ENCODE data around the gene TSKS. TPM values are rescaled to one million over a fixed set of nuclear protein-coding genes. Genes with fewer than 3 reads are reported as not detected.
A peak's percentile ranks its signal among the peaks of the same experiment; 100 is the strongest.

TSKS gene
- total RNA-seq: 1 to 10 TPM; 1.1 to 1.5 TPM

GRCh38 chr19:49763230-49763629, at the start of gene TSKS:
TSS of gene TSKS (minus strand) at chr19:49763306. CDS start at chr19:49763247, 59 bp downstream.
- POLR2A ChIA-PET: interaction anchor here (0.6 kb wide), 1 partner anchor 131 kb away, joined by 3 read pairs; no protein-coding TSS in a partner anchor
- peaks cover 4% of the 10 kb centered on the region for H3K36me3 Mint-ChIP-seq (ENCODE audit: low read depth)
- CTCF ChIA-PET: interaction anchor here (0.7 kb wide), 1 partner anchor 46 kb away, joined by 3 read pairs; no protein-coding TSS in a partner anchor
- peaks cover 3% of the 10 kb centered on the region for H3K27me3 Mint-ChIP-seq (ENCODE audit: low read depth)
- DNase-seq (no peak), ATAC-seq (no peak)
- H3K27ac Mint-ChIP-seq: peak within 1 kb of the TSS; percentile 74
- peaks cover 23% of the 10 kb centered on the region for H3K4me1 Mint-ChIP-seq (ENCODE audit: low read depth)
- H3K4me3 Mint-ChIP-seq: peak within 1 kb of the TSS; percentile 8
- H3K9me3 Mint-ChIP-seq (ENCODE audit: insufficient read depth): no peaks in the 10 kb centered on the region

- Mint-ChIP-seq H3K4me3 (peak overlapping the region; percentile 89), H3K27me3 (ENCODE audit: low read depth) (peaks cover 2% of the 10 kb centered on the region), H3K4me1 (ENCODE audit: low read depth) (peaks cover 51% of the 10 kb centered on the region), H3K36me3 (ENCODE audit: low read depth) (peaks cover 13% of the 10 kb centered on the region), H3K27ac (peak overlapping the region; percentile 95), H3K9me3 (ENCODE audit: insufficient read depth) (no peaks in the 10 kb centered on the region)
- CTCF ChIA-PET: interaction anchor here (0.8 to 2.2 kb wide), 4 partner anchors 36 to 95 kb away, joined by 3 to 7 read pairs (median 4); no protein-coding TSS in a partner anchor
- ATAC-seq (no peak), DNase-seq (no peak)
- POLR2A ChIA-PET: interaction anchor here (1.6 to 1.8 kb wide), 2 partner anchors 38 to 64 kb away, joined by 4 to 6 read pairs; partner anchors contain the start of gene PTOV1
These were observed 49.4 kb upstream of the TSKS start for GRCh38 chr19:49812452-49812996.

- ATAC-seq (no peak), DNase-seq (no peak)
- no peak overlapping the region for H3K27ac Mint-ChIP-seq
- ChIA-PET CTCF (no interaction called here), POLR2A (no interaction called here)
- no peak overlapping the region for H3K4me3 Mint-ChIP-seq
- H3K4me1 Mint-ChIP-seq (ENCODE audit: low read depth): peaks cover 54% of the 10 kb centered on the region
- no peaks in the 10 kb centered on the region for H3K9me3 Mint-ChIP-seq (ENCODE audit: insufficient read depth)
- H3K36me3 Mint-ChIP-seq (ENCODE audit: low read depth): peaks cover 22% of the 10 kb centered on the region
- no peaks in the 10 kb centered on the region for H3K27me3 Mint-ChIP-seq (ENCODE audit: low read depth)
These were observed 48.2 kb upstream of the TSKS start for GRCh38 chr19:49811328-49811727.

- POLR2A ChIA-PET: interaction anchor here (1.0 to 1.2 kb wide), 3 partner anchors 8 to 11 kb away, joined by 3 to 5 read pairs (median 3); partner anchors contain the start of gene MED25
- peaks cover 27% of the 10 kb centered on the region for H3K36me3 Mint-ChIP-seq (ENCODE audit: low read depth)
- CTCF ChIA-PET: interaction anchor here (0.9 to 1.0 kb wide), 2 partner anchors 92 to 133 kb away, joined by 4 read pairs; partner anchors contain the start of gene PRMT1
- H3K27ac Mint-ChIP-seq: peak overlapping the region; percentile 72
- peak overlapping the region; percentile 16 for H3K4me3 Mint-ChIP-seq
- no peak for DNase-seq
- H3K4me1 Mint-ChIP-seq (ENCODE audit: low read depth): peaks cover 58% of the 10 kb centered on the region
- no peak for ATAC-seq
- H3K9me3 Mint-ChIP-seq (ENCODE audit: insufficient read depth): no peaks in the 10 kb centered on the region
- H3K27me3 Mint-ChIP-seq (ENCODE audit: low read depth): no peaks in the 10 kb centered on the region
These were observed 46.9 kb upstream of the TSKS start for GRCh38 chr19:49809941-49810389.

- POLR2A ChIA-PET: interaction anchor here (1.0 to 1.2 kb wide), 3 partner anchors 9 to 11 kb away, joined by 3 to 5 read pairs (median 3); partner anchors contain the start of gene MED25
- ATAC-seq: peak; percentile 23
- Mint-ChIP-seq H3K4me1 (ENCODE audit: low read depth) (peaks cover 57% of the 10 kb centered on the region), H3K36me3 (ENCODE audit: low read depth) (peaks cover 27% of the 10 kb centered on the region), H3K4me3 (peak overlapping the region; percentile 71), H3K9me3 (ENCODE audit: insufficient read depth) (no peaks in the 10 kb centered on the region), H3K27ac (peak overlapping the region; percentile 72), H3K27me3 (ENCODE audit: low read depth) (no peaks in the 10 kb centered on the region)
- peak; percentile 36 for DNase-seq
- CTCF ChIA-PET: interaction anchor here (0.9 to 1.0 kb wide), 2 partner anchors 92 to 133 kb away, joined by 4 read pairs; partner anchors contain the start of gene PRMT1
These were observed 46.2 kb upstream of the TSKS start for GRCh38 chr19:49809160-49809940.

GRCh38 chr19:49808711-49809159, 45.6 kb upstream of the TSKS start:
- Mint-ChIP-seq H3K36me3 (ENCODE audit: low read depth) (peaks cover 28% of the 10 kb centered on the region), H3K4me3 (peak overlapping the region; percentile 71), H3K27ac (peak overlapping the region; percentile 72), H3K9me3 (ENCODE audit: insufficient read depth) (no peaks in the 10 kb centered on the region), H3K4me1 (ENCODE audit: low read depth) (peaks cover 53% of the 10 kb centered on the region), H3K27me3 (ENCODE audit: low read depth) (no peaks in the 10 kb centered on the region)
- ChIA-PET POLR2A (no interaction called here), CTCF (no interaction called here)
- peak; percentile 10 for ATAC-seq
- DNase-seq: peak; percentile 84

GRCh38 chr19:49807904-49808675, 45.0 kb upstream of the TSKS start:
- H3K36me3 Mint-ChIP-seq (ENCODE audit: low read depth): peaks cover 34% of the 10 kb centered on the region
- H3K27me3 Mint-ChIP-seq (ENCODE audit: low read depth): no peaks in the 10 kb centered on the region
- no peaks in the 10 kb centered on the region for H3K9me3 Mint-ChIP-seq (ENCODE audit: insufficient read depth)
- H3K27ac Mint-ChIP-seq: peak overlapping the region; percentile 95
- H3K4me1 Mint-ChIP-seq (ENCODE audit: low read depth): peaks cover 49% of the 10 kb centered on the region
- ChIA-PET POLR2A (no interaction called here), CTCF (interaction anchor here (1.1 to 1.2 kb wide), 2 partner anchors 10 to 91 kb away, joined by 3 read pairs; no protein-coding TSS in a partner anchor)
- peak overlapping the region; percentile 22 for H3K4me3 Mint-ChIP-seq
- no peak for DNase-seq
- no peak for ATAC-seq

- DNase-seq: peak; percentile 50
- H3K9me3 Mint-ChIP-seq (ENCODE audit: insufficient read depth): no peaks in the 10 kb centered on the region
- CTCF ChIA-PET: interaction anchor here (1.1 to 1.2 kb wide), 2 partner anchors 9 to 90 kb away, joined by 3 read pairs; no protein-coding TSS in a partner anchor
These were observed 44.2 kb upstream of the TSKS start for GRCh38 chr19:49807058-49807903.

GRCh38 chr19:49806620-49806959, 43.5 kb upstream of the TSKS start:
- H3K27me3 Mint-ChIP-seq (ENCODE audit: low read depth): no peaks in the 10 kb centered on the region
- peaks cover 38% of the 10 kb centered on the region for H3K36me3 Mint-ChIP-seq (ENCODE audit: low read depth)
- no peak for DNase-seq
- no peak overlapping the region for H3K4me3 Mint-ChIP-seq
- H3K27ac Mint-ChIP-seq: peak overlapping the region; percentile 95
- CTCF ChIA-PET: no interaction called here
- POLR2A ChIA-PET: no interaction called here
- no peaks in the 10 kb centered on the region for H3K9me3 Mint-ChIP-seq (ENCODE audit: insufficient read depth)
- H3K4me1 Mint-ChIP-seq (ENCODE audit: low read depth): peaks cover 37% of the 10 kb centered on the region
- no peak for ATAC-seq

More at GRCh38 chr19:49807058-49807903, 44.2 kb upstream of the TSKS start:
- Mint-ChIP-seq H3K4me3 (no peak overlapping the region), H3K4me1 (ENCODE audit: low read depth) (peaks cover 41% of the 10 kb centered on the region), H3K27me3 (ENCODE audit: low read depth) (no peaks in the 10 kb centered on the region), H3K27ac (peak overlapping the region; percentile 95), H3K36me3 (ENCODE audit: low read depth) (peaks cover 38% of the 10 kb centered on the region)
- peak; percentile 22 for ATAC-seq
- POLR2A ChIA-PET: no interaction called here

- ATAC-seq (no peak), DNase-seq (no peak)
- ChIA-PET CTCF (interaction anchor here (2.7 kb wide), 1 partner anchor 88 kb away, joined by 9 read pairs; no protein-coding TSS in a partner anchor), POLR2A (no interaction called here)
- Mint-ChIP-seq H3K4me3 (no peak overlapping the region), H3K27ac (peak overlapping the region; percentile 95), H3K36me3 (ENCODE audit: low read depth) (peaks cover 41% of the 10 kb centered on the region), H3K4me1 (ENCODE audit: low read depth) (peaks cover 37% of the 10 kb centered on the region), H3K27me3 (ENCODE audit: low read depth) (no peaks in the 10 kb centered on the region), H3K9me3 (ENCODE audit: insufficient read depth) (no peaks in the 10 kb centered on the region)
These were observed 42.9 kb upstream of the TSKS start for GRCh38 chr19:49805822-49806619.
